ENCODE data around the gene PPME1. TPM values are rescaled to one million over a fixed set of nuclear protein-coding genes. Genes with fewer than 3 reads are reported as not detected.

The PPME1 gene
- total and polyA plus RNA-seq, 2 of the 4 experiments (the other 2 are of a cell fraction), result 42.3 to 89.5 TPM

DNA sequence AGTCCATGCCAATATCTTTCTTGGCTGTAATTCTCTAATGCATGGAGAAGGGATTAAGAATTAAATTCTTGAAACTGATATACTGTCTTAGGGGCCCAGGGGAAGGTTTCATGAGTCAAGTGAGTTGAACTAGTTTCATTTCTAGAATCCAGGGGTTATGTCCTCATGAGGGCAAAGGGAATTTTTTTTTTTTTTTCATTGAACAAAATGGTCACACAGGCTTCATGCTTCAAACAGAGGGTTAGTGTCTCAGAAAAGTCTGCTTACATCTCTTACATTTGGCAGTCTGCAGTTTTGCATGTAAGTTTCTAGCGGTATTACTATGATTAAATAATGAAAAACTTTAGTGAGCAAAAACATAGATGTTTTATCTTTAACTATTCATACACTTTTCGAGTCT is 32.9 kb downstream of the PPME1 start:
- ChIA-PET POLR2A (ENCODE audit: unreplicated experiment) (no interaction called here), CTCF (no interaction called here)
- ATAC-seq (ENCODE audit: low read depth), result no peak
- Histone ChIP-seq H4K91ac (ENCODE audit: insufficient read depth, low read depth, low read length) (no peak overlapping the region), H3K4me3 (ENCODE audit: insufficient read depth, low read depth, low read length) (no peak overlapping the region), H2AFZ (replicated peaks; ENCODE audit: low read length, poor library complexity) (no peak overlapping the region), H3K9me3 (ENCODE audit: control insufficient read depth, insufficient read depth, low read length) (no peaks in the 10 kb centered on the region), H3K14ac (replicated peaks; ENCODE audit: low read depth, low read length) (no peak overlapping the region), H2AK5ac (ENCODE audit: low read depth, low read length) (no peak overlapping the region), H3K56ac (ENCODE audit: extremely low read depth, insufficient read depth, low read length) (no peak overlapping the region), H3K27me3 (ENCODE audit: control insufficient read depth, insufficient read depth, low read length) (no peaks in the 10 kb centered on the region), H3K4me1 (ENCODE audit: control insufficient read depth, insufficient read depth, low read length) (no peaks in the 10 kb centered on the region), H3K9ac (ENCODE audit: low read depth, low read length) (no peak overlapping the region), H4K8ac (ENCODE audit: low read depth in 2 of 2, low read length in 2 of 2) (no peak overlapping the region), H2BK120ac (ENCODE audit: low read depth, low read length) (no peak overlapping the region), H3K79me1 (ENCODE audit: low read depth in 1 of 2, low read length in 2 of 2) (peaks cover 8 to 27% of the 10 kb centered on the region in 2 experiments; a peak in 3 of 4 replicates), H3K9me1 (ENCODE audit: insufficient read depth, low read length) (no peaks in the 10 kb centered on the region; the same call in 1 of the 2 replicates), H3K36me3 (ENCODE audit: control insufficient read depth, insufficient read depth, low read length) (peaks cover 5% of the 10 kb centered on the region), H2BK5ac (ENCODE audit: low read depth, low read length, poor library complexity, severe bottlenecking) (no peak overlapping the region), H3K27ac (ENCODE audit: insufficient read depth, low read length) (no peak overlapping the region), H4K20me1 (ENCODE audit: insufficient read depth, low read length) (no peaks in the 10 kb centered on the region), H3K18ac (ENCODE audit: low read depth, low read length) (no peak overlapping the region), H2BK20ac (ENCODE audit: low read depth, low read length) (no peak overlapping the region), H4K5ac (ENCODE audit: low read depth, low read length) (no peak overlapping the region), H3K4ac (ENCODE audit: low read depth, low read length) (no peak overlapping the region), H3K23ac (ENCODE audit: low read depth, low read length) (no peak overlapping the region), H3K4me2 (ENCODE audit: low read depth, low read length) (no peak overlapping the region), H2AK9ac (replicated peaks; ENCODE audit: low read depth, low read length, poor library complexity) (no peak overlapping the region), H2BK15ac (ENCODE audit: low read depth, low read length) (no peak overlapping the region)
- TF ChIP-seq RFX5 (IDR thresholded peaks at IDR 0.05; ENCODE audit: low read depth, low read length), result no peak
- TF ChIP-seq, protein P1, sequence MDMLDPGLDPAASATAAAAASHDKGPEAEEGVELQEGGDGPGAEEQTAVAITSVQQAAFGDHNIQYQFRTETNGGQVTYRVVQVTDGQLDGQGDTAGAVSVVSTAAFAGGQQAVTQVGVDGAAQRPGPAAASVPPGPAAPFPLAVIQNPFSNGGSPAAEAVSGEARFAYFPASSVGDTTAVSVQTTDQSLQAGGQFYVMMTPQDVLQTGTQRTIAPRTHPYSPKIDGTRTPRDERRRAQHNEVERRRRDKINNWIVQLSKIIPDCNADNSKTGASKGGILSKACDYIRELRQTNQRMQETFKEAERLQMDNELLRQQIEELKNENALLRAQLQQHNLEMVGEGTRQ (IDR thresholded peaks at IDR 0.05; ENCODE audit: low read depth, low read length), result no peak
- TF ChIP-seq, protein P2, sequence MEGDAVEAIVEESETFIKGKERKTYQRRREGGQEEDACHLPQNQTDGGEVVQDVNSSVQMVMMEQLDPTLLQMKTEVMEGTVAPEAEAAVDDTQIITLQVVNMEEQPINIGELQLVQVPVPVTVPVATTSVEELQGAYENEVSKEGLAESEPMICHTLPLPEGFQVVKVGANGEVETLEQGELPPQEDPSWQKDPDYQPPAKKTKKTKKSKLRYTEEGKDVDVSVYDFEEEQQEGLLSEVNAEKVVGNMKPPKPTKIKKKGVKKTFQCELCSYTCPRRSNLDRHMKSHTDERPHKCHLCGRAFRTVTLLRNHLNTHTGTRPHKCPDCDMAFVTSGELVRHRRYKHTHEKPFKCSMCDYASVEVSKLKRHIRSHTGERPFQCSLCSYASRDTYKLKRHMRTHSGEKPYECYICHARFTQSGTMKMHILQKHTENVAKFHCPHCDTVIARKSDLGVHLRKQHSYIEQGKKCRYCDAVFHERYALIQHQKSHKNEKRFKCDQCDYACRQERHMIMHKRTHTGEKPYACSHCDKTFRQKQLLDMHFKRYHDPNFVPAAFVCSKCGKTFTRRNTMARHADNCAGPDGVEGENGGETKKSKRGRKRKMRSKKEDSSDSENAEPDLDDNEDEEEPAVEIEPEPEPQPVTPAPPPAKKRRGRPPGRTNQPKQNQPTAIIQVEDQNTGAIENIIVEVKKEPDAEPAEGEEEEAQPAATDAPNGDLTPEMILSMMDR (conservative IDR thresholded peaks at IDR 0.05; ENCODE audit: low read depth, low read length), result no peak
- TF ChIP-seq NFE2L2 (IDR thresholded peaks at IDR 0.05; ENCODE audit: low read depth, low read length), result no peak
- TF ChIP-seq MAFK (IDR thresholded peaks at IDR 0.05; ENCODE audit: low read depth, low read length), result no peak
- no peak for TF ChIP-seq RAD21 (IDR thresholded peaks at IDR 0.05; ENCODE audit: low read length)
- no peak for TF ChIP-seq MAZ (IDR thresholded peaks at IDR 0.05; ENCODE audit: borderline replicate concordance, low read depth, low read length)
- TF ChIP-seq MXI1 (IDR thresholded peaks at IDR 0.05; ENCODE audit: borderline replicate concordance, low read depth, low read length), result no peak
- TF ChIP-seq, protein P3, sequence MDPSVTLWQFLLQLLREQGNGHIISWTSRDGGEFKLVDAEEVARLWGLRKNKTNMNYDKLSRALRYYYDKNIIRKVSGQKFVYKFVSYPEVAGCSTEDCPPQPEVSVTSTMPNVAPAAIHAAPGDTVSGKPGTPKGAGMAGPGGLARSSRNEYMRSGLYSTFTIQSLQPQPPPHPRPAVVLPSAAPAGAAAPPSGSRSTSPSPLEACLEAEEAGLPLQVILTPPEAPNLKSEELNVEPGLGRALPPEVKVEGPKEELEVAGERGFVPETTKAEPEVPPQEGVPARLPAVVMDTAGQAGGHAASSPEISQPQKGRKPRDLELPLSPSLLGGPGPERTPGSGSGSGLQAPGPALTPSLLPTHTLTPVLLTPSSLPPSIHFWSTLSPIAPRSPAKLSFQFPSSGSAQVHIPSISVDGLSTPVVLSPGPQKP (IDR thresholded peaks at IDR 0.05; ENCODE audit: borderline replicate concordance, low read depth, low read length), result no peak
- no peak for TF ChIP-seq POLR2A (IDR thresholded peaks at IDR 0.05; ENCODE audit: low read depth, low read length)
- TF ChIP-seq SMC3 (IDR thresholded peaks at IDR 0.05; ENCODE audit: low read depth, low read length), result no peak
- no peak for TF ChIP-seq BHLHE40 (IDR thresholded peaks at IDR 0.05; ENCODE audit: low read depth, low read length)
- TF ChIP-seq CEBPB (IDR thresholded peaks at IDR 0.05; ENCODE audit: low read depth, low read length), result no peak
- no peak for TF ChIP-seq FOS (IDR thresholded peaks at IDR 0.05; ENCODE audit: low read depth, low read length)
- dilution Hi-C loops (cut with HindIII; ENCODE audit: low sequenced_read_pairs, unreplicated experiment), result no loop called here
- no peak for DNase-seq
- no CpG with 5 or more reads among the region's 2 CpGs for WGBS, 2 experiments (ENCODE audit: extremely low coverage in 2 of 2, insufficient read length in 1 of 2)
- no TSS peak for BruUV-seq (replicated peaks)
- in situ Hi-C loops (cut with MboI; ENCODE audit: low sequenced_read_pairs), result no loop called here
- intact Hi-C loops (cut with micrococcal nuclease), result no loop called here
